Measurements from ENCODE around the gene TAAR9.

GRCh38 chr6:132537145-132537544, 932 bp upstream of the TAAR9 start:
- TF ChIP-seq, protein P1, sequence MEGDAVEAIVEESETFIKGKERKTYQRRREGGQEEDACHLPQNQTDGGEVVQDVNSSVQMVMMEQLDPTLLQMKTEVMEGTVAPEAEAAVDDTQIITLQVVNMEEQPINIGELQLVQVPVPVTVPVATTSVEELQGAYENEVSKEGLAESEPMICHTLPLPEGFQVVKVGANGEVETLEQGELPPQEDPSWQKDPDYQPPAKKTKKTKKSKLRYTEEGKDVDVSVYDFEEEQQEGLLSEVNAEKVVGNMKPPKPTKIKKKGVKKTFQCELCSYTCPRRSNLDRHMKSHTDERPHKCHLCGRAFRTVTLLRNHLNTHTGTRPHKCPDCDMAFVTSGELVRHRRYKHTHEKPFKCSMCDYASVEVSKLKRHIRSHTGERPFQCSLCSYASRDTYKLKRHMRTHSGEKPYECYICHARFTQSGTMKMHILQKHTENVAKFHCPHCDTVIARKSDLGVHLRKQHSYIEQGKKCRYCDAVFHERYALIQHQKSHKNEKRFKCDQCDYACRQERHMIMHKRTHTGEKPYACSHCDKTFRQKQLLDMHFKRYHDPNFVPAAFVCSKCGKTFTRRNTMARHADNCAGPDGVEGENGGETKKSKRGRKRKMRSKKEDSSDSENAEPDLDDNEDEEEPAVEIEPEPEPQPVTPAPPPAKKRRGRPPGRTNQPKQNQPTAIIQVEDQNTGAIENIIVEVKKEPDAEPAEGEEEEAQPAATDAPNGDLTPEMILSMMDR (IDR thresholded peaks at IDR 0.05), result no peak
- TF ChIP-seq TCF12 (IDR thresholded peaks at IDR 0.05), result no peak
- no peak for TF ChIP-seq SMC3 (IDR thresholded peaks at IDR 0.05; ENCODE audit: low read depth, low read length)
- TF ChIP-seq TAF1 (IDR thresholded peaks at IDR 0.05; ENCODE audit: borderline replicate concordance, low read depth, low read length), result no peak
- TF ChIP-seq NFIC (IDR thresholded peaks at IDR 0.05; ENCODE audit: borderline replicate concordance), result no peak
- TF ChIP-seq POLR2AphosphoS5 (IDR thresholded peaks at IDR 0.05; ENCODE audit: low read depth, low read length), result no peak
- no peak for TF ChIP-seq EZH2phosphoT487 (IDR thresholded peaks at IDR 0.05; ENCODE audit: borderline replicate concordance, low read depth)
- TF ChIP-seq FOXM1 (IDR thresholded peaks at IDR 0.05; ENCODE audit: low read depth), result no peak
- TF ChIP-seq, protein P2, sequence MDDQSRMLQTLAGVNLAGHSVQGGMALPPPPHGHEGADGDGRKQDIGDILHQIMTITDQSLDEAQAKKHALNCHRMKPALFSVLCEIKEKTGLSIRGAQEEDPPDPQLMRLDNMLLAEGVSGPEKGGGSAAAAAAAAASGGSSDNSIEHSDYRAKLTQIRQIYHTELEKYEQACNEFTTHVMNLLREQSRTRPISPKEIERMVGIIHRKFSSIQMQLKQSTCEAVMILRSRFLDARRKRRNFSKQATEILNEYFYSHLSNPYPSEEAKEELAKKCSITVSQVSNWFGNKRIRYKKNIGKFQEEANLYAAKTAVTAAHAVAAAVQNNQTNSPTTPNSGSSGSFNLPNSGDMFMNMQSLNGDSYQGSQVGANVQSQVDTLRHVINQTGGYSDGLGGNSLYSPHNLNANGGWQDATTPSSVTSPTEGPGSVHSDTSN (IDR thresholded peaks at IDR 0.05), result no peak
- TF ChIP-seq REST (IDR thresholded peaks at IDR 0.05; ENCODE audit: low read depth, low read length), result no peak
- TF ChIP-seq NRF1 (IDR thresholded peaks at IDR 0.05; ENCODE audit: low read depth, low read length), result no peak
- TF ChIP-seq SIN3A (IDR thresholded peaks at IDR 0.05; ENCODE audit: borderline replicate concordance, low read depth, low read length), result no peak
- no peak for TF ChIP-seq RFX5 (IDR thresholded peaks at IDR 0.05; ENCODE audit: low read length)

Measured in SK-N-SH (cell line).